ENCODE results near the gene DMXL1.

DMXL1 gene

DNA sequence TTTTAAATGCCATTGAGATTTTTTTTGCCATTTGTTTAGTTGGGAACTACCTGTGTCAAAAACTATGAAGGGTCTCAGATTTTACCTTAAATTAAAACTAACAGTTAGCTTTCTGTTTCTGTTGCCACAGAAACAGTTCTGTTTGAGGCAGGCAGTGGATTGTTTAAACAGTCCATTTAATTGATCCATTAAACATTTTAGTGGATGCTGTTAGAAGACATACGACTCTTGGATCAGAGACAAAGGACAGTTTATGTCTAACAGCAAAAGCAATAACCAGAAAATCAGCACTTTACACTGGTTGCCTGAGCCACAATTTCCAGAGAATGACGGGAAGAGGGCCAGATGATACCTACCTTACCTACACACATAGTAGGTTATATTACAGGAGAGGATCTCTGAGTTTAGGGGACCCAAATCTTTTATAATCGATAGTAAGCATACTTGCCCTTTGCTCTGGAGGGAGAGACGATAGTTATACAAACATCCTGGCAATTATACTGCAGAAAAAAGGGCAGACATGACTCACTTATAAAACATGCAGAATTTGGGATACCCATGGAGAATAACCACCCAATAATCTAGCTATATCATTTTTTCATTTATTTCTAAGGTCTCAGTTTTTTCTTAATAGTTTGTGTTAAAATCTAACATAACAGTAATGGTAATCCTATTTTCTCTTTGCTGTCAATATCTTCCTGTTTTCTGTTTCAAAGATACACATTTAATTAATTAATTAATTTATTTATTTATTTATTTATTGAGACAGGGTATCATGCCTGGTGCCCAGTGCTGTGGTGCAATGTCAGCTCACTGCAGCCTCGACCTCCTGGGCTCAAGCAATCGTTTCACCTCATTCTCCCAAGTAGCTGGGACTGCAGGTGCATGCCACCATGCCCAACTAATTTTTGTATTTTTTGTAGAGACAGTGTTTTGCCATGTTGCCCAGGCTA is 148.2 kb downstream of the DMXL1 start (continued):
- TF ChIP-seq, protein P1, sequence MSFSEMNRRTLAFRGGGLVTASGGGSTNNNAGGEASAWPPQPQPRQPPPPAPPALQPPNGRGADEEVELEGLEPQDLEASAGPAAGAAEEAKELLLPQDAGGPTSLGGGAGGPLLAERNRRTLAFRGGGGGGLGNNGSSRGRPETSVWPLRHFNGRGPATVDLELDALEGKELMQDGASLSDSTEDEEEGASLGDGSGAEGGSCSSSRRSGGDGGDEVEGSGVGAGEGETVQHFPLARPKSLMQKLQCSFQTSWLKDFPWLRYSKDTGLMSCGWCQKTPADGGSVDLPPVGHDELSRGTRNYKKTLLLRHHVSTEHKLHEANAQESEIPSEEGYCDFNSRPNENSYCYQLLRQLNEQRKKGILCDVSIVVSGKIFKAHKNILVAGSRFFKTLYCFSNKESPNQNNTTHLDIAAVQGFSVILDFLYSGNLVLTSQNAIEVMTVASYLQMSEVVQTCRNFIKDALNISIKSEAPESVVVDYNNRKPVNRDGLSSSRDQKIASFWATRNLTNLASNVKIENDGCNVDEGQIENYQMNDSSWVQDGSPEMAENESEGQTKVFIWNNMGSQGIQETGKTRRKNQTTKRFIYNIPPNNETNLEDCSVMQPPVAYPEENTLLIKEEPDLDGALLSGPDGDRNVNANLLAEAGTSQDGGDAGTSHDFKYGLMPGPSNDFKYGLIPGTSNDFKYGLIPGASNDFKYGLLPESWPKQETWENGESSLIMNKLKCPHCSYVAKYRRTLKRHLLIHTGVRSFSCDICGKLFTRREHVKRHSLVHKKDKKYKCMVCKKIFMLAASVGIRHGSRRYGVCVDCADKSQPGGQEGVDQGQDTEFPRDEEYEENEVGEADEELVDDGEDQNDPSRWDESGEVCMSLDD (tag by site-specific recombination; IDR thresholded peaks at IDR 0.05) = no peak
- no peak for TF ChIP-seq ZNF248 (tag by site-specific recombination; IDR thresholded peaks at IDR 0.05)
- TF ChIP-seq ZNF341 (tag by site-specific recombination; IDR thresholded peaks at IDR 0.05; ENCODE audit: low read depth) = no peak
- no peak for TF ChIP-seq ZSCAN23 (tag by site-specific recombination; IDR thresholded peaks at IDR 0.05)
- no peak for TF ChIP-seq ZNF133 (tag by site-specific recombination; IDR thresholded peaks at IDR 0.05)
- TF ChIP-seq, protein P2, sequence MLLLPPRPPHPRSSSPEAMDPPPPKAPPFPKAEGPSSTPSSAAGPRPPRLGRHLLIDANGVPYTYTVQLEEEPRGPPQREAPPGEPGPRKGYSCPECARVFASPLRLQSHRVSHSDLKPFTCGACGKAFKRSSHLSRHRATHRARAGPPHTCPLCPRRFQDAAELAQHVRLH (tag by site-specific recombination; IDR thresholded peaks at IDR 0.05) = no peak
- no peak for TF ChIP-seq ZBTB48 (tag by site-specific recombination; IDR thresholded peaks at IDR 0.05)
- TF ChIP-seq ZFP69B (tag by site-specific recombination; IDR thresholded peaks at IDR 0.05) = no peak
- TF ChIP-seq, protein P3, sequence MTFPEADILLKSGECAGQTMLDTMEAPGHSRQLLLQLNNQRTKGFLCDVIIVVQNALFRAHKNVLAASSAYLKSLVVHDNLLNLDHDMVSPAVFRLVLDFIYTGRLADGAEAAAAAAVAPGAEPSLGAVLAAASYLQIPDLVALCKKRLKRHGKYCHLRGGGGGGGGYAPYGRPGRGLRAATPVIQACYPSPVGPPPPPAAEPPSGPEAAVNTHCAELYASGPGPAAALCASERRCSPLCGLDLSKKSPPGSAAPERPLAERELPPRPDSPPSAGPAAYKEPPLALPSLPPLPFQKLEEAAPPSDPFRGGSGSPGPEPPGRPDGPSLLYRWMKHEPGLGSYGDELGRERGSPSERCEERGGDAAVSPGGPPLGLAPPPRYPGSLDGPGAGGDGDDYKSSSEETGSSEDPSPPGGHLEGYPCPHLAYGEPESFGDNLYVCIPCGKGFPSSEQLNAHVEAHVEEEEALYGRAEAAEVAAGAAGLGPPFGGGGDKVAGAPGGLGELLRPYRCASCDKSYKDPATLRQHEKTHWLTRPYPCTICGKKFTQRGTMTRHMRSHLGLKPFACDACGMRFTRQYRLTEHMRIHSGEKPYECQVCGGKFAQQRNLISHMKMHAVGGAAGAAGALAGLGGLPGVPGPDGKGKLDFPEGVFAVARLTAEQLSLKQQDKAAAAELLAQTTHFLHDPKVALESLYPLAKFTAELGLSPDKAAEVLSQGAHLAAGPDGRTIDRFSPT (tag by site-specific recombination; IDR thresholded peaks at IDR 0.05) = no peak
- TF ChIP-seq SCRT1 (tag by site-specific recombination; IDR thresholded peaks at IDR 0.05; ENCODE audit: borderline replicate concordance) = no peak
- TF ChIP-seq KLF1 (tag by site-specific recombination; IDR thresholded peaks at IDR 0.05) = no peak
- TF ChIP-seq, protein P4, sequence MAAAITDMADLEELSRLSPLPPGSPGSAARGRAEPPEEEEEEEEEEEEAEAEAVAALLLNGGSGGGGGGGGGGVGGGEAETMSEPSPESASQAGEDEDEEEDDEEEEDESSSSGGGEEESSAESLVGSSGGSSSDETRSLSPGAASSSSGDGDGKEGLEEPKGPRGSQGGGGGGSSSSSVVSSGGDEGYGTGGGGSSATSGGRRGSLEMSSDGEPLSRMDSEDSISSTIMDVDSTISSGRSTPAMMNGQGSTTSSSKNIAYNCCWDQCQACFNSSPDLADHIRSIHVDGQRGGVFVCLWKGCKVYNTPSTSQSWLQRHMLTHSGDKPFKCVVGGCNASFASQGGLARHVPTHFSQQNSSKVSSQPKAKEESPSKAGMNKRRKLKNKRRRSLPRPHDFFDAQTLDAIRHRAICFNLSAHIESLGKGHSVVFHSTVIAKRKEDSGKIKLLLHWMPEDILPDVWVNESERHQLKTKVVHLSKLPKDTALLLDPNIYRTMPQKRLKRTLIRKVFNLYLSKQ (tag by site-specific recombination; IDR thresholded peaks at IDR 0.05; ENCODE audit: borderline replicate concordance) = no peak
- TF ChIP-seq, protein P5, sequence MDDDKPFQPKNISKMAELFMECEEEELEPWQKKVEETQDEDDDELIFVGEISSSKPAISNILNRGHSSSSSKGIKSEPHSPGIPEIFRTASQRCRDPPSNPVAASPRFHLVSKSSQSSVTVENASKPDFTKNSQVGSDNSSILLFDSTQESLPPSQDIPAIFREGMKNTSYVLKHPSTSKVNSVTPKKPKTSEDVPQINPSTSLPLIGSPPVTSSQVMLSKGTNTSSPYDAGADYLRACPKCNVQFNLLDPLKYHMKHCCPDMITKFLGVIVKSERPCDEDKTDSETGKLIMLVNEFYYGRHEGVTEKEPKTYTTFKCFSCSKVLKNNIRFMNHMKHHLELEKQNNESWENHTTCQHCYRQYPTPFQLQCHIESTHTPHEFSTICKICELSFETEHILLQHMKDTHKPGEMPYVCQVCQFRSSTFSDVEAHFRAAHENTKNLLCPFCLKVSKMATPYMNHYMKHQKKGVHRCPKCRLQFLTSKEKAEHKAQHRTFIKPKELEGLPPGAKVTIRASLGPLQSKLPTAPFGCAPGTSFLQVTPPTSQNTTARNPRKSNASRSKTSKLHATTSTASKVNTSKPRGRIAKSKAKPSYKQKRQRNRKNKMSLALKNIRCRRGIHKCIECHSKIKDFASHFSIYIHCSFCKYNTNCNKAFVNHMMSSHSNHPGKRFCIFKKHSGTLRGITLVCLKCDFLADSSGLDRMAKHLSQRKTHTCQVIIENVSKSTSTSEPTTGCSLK (tag by site-specific recombination; IDR thresholded peaks at IDR 0.05) = no peak
- peak; percentile 55 for TF ChIP-seq ZXDB (tag by site-specific recombination; IDR thresholded peaks at IDR 0.05)
- no peak; the same call in 1 of the 2 replicates for TF ChIP-seq GLI2 (tag by site-specific recombination; IDR thresholded peaks at IDR 0.05; ENCODE audit: borderline replicate concordance, low read depth)
- TF ChIP-seq BCL11B (tag by site-specific recombination; IDR thresholded peaks at IDR 0.05; ENCODE audit: low read depth) = no peak
- TF ChIP-seq REPIN1 (tag by site-specific recombination; IDR thresholded peaks at IDR 0.05; ENCODE audit: low read depth) = no peak
- TF ChIP-seq, protein P6, sequence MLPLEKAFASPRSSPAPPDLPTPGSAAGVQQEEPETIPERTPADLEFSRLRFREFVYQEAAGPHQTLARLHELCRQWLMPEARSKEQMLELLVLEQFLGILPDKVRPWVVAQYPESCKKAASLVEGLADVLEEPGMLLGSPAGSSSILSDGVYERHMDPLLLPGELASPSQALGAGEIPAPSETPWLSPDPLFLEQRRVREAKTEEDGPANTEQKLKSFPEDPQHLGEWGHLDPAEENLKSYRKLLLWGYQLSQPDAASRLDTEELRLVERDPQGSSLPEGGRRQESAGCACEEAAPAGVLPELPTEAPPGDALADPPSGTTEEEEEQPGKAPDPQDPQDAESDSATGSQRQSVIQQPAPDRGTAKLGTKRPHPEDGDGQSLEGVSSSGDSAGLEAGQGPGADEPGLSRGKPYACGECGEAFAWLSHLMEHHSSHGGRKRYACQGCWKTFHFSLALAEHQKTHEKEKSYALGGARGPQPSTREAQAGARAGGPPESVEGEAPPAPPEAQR (tag by site-specific recombination; IDR thresholded peaks at IDR 0.05) = no peak
- no peak for TF ChIP-seq KLF7 (tag by site-specific recombination; IDR thresholded peaks at IDR 0.05; ENCODE audit: borderline replicate concordance)
- TF ChIP-seq ZNF16 (tag by site-specific recombination; IDR thresholded peaks at IDR 0.05; ENCODE audit: low read depth) = no peak
- TF ChIP-seq ZNF777 (tag by site-specific recombination; IDR thresholded peaks at IDR 0.05; ENCODE audit: borderline replicate concordance) = no peak
- TF ChIP-seq, protein P7, sequence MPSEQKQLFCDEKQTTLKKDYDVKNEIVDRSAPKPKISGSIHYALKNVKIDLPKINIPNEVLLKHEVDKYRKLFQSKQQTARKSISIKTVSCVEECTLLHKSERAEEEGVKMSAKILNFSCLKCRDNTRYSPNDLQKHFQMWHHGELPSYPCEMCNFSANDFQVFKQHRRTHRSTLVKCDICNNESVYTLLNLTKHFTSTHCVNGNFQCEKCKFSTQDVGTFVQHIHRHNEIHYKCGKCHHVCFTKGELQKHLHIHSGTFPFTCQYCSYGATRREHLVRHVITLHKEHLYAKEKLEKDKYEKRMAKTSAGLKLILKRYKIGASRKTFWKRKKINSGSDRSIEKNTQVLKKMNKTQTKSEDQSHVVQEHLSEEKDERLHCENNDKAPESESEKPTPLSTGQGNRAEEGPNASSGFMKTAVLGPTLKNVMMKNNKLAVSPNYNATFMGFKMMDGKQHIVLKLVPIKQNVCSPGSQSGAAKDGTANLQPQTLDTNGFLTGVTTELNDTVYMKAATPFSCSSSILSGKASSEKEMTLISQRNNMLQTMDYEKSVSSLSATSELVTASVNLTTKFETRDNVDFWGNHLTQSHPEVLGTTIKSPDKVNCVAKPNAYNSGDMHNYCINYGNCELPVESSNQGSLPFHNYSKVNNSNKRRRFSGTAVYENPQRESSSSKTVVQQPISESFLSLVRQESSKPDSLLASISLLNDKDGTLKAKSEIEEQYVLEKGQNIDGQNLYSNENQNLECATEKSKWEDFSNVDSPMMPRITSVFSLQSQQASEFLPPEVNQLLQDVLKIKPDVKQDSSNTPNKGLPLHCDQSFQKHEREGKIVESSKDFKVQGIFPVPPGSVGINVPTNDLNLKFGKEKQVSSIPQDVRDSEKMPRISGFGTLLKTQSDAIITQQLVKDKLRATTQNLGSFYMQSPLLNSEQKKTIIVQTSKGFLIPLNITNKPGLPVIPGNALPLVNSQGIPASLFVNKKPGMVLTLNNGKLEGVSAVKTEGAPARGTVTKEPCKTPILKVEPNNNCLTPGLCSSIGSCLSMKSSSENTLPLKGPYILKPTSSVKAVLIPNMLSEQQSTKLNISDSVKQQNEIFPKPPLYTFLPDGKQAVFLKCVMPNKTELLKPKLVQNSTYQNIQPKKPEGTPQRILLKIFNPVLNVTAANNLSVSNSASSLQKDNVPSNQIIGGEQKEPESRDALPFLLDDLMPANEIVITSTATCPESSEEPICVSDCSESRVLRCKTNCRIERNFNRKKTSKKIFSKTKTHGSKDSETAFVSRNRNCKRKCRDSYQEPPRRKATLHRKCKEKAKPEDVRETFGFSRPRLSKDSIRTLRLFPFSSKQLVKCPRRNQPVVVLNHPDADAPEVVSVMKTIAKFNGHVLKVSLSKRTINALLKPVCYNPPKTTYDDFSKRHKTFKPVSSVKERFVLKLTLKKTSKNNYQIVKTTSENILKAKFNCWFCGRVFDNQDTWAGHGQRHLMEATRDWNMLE (tag by site-specific recombination; conservative IDR thresholded peaks at IDR 0.05; ENCODE audit: low read depth) = peak; percentile 83

Data from HEK293 (cell line).